PC-9 (cell line): ENCODE measurements around the gene MROH9.

Experiments
- CTCF ChIP-seq: fragments of 200-600 bp; sonication (generic); conservative IDR thresholded peaks from 2 replicates; pipeline ENCODE4 v1.6.1; 2017; ENCODE audit warnings: mixed run types, antibody characterized with exemption, mild to moderate bottlenecking, moderate library complexity
- EZH2 ChIP-seq: fragments of 200-600 bp; sonication (generic); IDR thresholded peaks from 2 replicates; pipeline ENCODE4 v1.8.0; 2017; ENCODE audit warnings: antibody characterized with exemption, low read depth

DNA sequence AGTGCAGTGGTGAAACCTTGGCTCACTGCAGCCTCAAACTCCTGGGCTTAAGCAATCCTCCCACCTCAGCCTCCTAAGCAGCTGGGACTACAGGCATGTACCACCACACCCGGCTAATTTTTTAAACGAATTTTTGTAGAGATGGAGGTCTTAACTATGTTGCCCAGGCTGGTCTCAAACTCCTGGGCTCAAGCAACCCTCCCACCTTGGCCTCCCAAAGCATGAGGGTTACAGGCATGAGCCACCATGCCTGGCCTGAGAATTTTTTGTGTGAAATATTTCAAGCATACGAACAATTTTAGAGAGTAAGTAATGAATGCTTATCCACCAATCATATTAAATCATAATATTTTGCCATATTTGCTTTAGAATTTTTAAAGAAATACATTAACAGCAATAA is 51.6 kb downstream of the MROH9 start:
- no peak for TF ChIP-seq CTCF
- TF ChIP-seq EZH2: no peak
